NCI-H2081 (cell line): Measurements from ENCODE around the gene B3GAT1.

Source experiments
- DNase-seq, 2 experiments: peaks; one replicate each; lab custom pipeline; 2025; lab: John Stamatoyannopoulos, UW

B3GAT1 gene

GRCh38 chr11:134333312-134333711 lies 78.7 kb downstream of the B3GAT1 start:
- DNase-seq: no peak

- no peak for DNase-seq
These were observed 79.3 kb downstream of the B3GAT1 start for GRCh38 chr11:134332782-134333181.

- DNase-seq: peak; percentile 39 to 68
These were observed 79.8 kb downstream of the B3GAT1 start for GRCh38 chr11:134332189-134332631.

- DNase-seq: peak; percentile 78
These were observed 80.5 kb downstream of the B3GAT1 start, which contains the start of gene GLB1L2 for GRCh38 chr11:134331354-134332188. TSS of gene GLB1L2 (plus strand) at chr11:134331988. CDS start at chr11:134332062, 74 bp downstream.

- no peak for DNase-seq
These were observed 81.3 kb downstream of the B3GAT1 start for GRCh38 chr11:134330611-134331353.
